Measurements from ENCODE around the gene WSCD1. TPM values are rescaled to one million over a fixed set of nuclear protein-coding genes. Genes with fewer than 3 reads are reported as not detected.

The WSCD1 gene
- total RNA-seq, 1 experiment from 2014 or later, result 0.28 TPM

- Histone ChIP-seq H3K27ac (ENCODE audit: low read depth, low read length, poor library complexity, severe bottlenecking) (no peak overlapping the region), H3K4me3 (ENCODE audit: low read depth, low read length, poor library complexity, severe bottlenecking) (no peak overlapping the region), H3K9me3 (ENCODE audit: low read depth, low read length, poor library complexity, severe bottlenecking) (no peaks in the 10 kb centered on the region), H3K36me3 (ENCODE audit: insufficient read depth, low read length, poor library complexity, severe bottlenecking) (no peaks in the 10 kb centered on the region), H3K27me3 (replicated peaks; ENCODE audit: insufficient read depth, low read depth, low read length, poor library complexity) (peaks cover 28% of the 10 kb centered on the region), H3K4me1 (ENCODE audit: insufficient read depth, low read length, poor library complexity, severe bottlenecking) (no peaks in the 10 kb centered on the region)
- TF ChIP-seq EZH2 (IDR thresholded peaks at IDR 0.05; ENCODE audit: borderline replicate concordance, low read depth, low read length, poor library complexity, severe bottlenecking) (no peak), CTCF (conservative IDR thresholded peaks at IDR 0.05; ENCODE audit: low read depth, low read length) (no peak)
- intact Hi-C loops (cut with micrococcal nuclease; ENCODE audit: unreplicated experiment), result no loop called here
- no peak for DNase-seq (ENCODE audit: low spot score)
- ChIA-PET CTCF (no interaction called here), POLR2A (ENCODE audit: low non-redundant PET) (no interaction called here)
- BruUV-seq (replicated peaks), result no TSS peak
These were observed 24.4 kb upstream of the WSCD1 start for GRCh38 chr17:6045621-6046357.

GRCh38 chr17:6046431-6046830 is 23.7 kb upstream of the WSCD1 start:
- no peak for DNase-seq (ENCODE audit: low spot score)
- Histone ChIP-seq H3K4me1 (ENCODE audit: insufficient read depth, low read length, poor library complexity, severe bottlenecking) (no peaks in the 10 kb centered on the region), H3K4me3 (ENCODE audit: low read depth, low read length, poor library complexity, severe bottlenecking) (no peak overlapping the region), H3K36me3 (ENCODE audit: insufficient read depth, low read length, poor library complexity, severe bottlenecking) (no peaks in the 10 kb centered on the region), H3K27ac (ENCODE audit: low read depth, low read length, poor library complexity, severe bottlenecking) (no peak overlapping the region), H3K27me3 (replicated peaks; ENCODE audit: insufficient read depth, low read depth, low read length, poor library complexity) (peaks cover 28% of the 10 kb centered on the region), H3K9me3 (ENCODE audit: low read depth, low read length, poor library complexity, severe bottlenecking) (no peaks in the 10 kb centered on the region)
- no TSS peak for BruUV-seq (replicated peaks)
- CTCF ChIA-PET, result no interaction called here
- POLR2A ChIA-PET (ENCODE audit: low non-redundant PET), result no interaction called here
- intact Hi-C loops (cut with micrococcal nuclease; ENCODE audit: unreplicated experiment), result no loop called here
- no peak for TF ChIP-seq EZH2 (IDR thresholded peaks at IDR 0.05; ENCODE audit: borderline replicate concordance, low read depth, low read length, poor library complexity, severe bottlenecking)
- no peak for TF ChIP-seq CTCF (conservative IDR thresholded peaks at IDR 0.05; ENCODE audit: low read depth, low read length)

DNA sequence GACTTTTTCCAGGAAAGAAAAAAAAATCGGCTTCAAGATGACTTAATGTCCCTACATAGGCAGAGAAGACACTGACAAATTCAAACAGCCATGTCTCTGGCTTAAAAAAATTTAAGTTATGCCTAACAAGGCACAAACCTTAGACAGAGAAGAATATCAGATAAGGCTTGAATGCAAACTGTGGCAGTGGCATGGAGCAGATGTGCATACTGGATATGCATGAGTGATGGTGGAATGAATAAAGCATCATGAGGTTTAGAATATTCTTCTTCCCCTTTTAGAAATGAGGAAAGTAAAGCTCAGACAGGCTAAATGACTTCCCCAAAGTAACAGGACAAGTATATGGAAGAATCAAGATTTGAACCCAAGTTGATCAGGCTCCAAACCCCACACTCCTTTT is 23.2 kb upstream of the WSCD1 start:
- H3K36me3 ChIP-seq (ENCODE audit: insufficient read depth, low read length, poor library complexity, severe bottlenecking), result no peaks in the 10 kb centered on the region
- no peak for DNase-seq (ENCODE audit: low spot score)
- ChIA-PET CTCF (no interaction called here), POLR2A (ENCODE audit: low non-redundant PET) (no interaction called here)
- no peaks in the 10 kb centered on the region for H3K4me1 ChIP-seq (ENCODE audit: insufficient read depth, low read length, poor library complexity, severe bottlenecking)
- H3K27ac ChIP-seq (ENCODE audit: low read depth, low read length, poor library complexity, severe bottlenecking), result no peak overlapping the region
- no peak overlapping the region for H3K4me3 ChIP-seq (ENCODE audit: low read depth, low read length, poor library complexity, severe bottlenecking)
- H3K9me3 ChIP-seq (ENCODE audit: low read depth, low read length, poor library complexity, severe bottlenecking), result no peaks in the 10 kb centered on the region
- no TSS peak for BruUV-seq (replicated peaks)
- no peak for TF ChIP-seq EZH2 (IDR thresholded peaks at IDR 0.05; ENCODE audit: borderline replicate concordance, low read depth, low read length, poor library complexity, severe bottlenecking)
- no peak for TF ChIP-seq CTCF (conservative IDR thresholded peaks at IDR 0.05; ENCODE audit: low read depth, low read length)
- intact Hi-C loops (cut with micrococcal nuclease; ENCODE audit: unreplicated experiment), result no loop called here
- peaks cover 32% of the 10 kb centered on the region for H3K27me3 ChIP-seq (replicated peaks; ENCODE audit: insufficient read depth, low read depth, low read length, poor library complexity)
